Kidney epithelial cell (primary cell): ENCODE measurements around the gene EBLN1. TPM values are rescaled to one million over a fixed set of nuclear protein-coding genes. Genes with fewer than 3 reads are reported as not detected.

ENCODE experiments used
- DNase-seq: peaks from one replicate; pipeline ENCODE4 v3.0.0-alpha.2; 2010; ENCODE audit warnings: low read depth
- H3K27me3 ChIP-seq: 2 replicates; pipeline ENCODE4 v1.6.0; 2011; ENCODE audit warnings: low read length; ENCODE audit not compliant: control insufficient read depth, insufficient read depth
- H3K36me3 ChIP-seq: 2 replicates; pipeline ENCODE4 v1.5.1; 2011; ENCODE audit warnings: low read length; ENCODE audit not compliant: control insufficient read depth, insufficient read depth
- H3K4me3 ChIP-seq: 2 replicates; pipeline ENCODE4 v1.5.1; 2011; ENCODE audit warnings: low read depth, mild to moderate bottlenecking, control low read depth, low read length
- CTCF ChIP-seq: IDR thresholded peaks from 2 replicates; pipeline ENCODE4 v1.5.1; 2011; ENCODE audit warnings: mild to moderate bottlenecking, moderate library complexity, low read length, control low read depth, inconsistent platforms; ENCODE audit not compliant: insufficient read depth, poor library complexity, severe bottlenecking
- total RNA-seq: library from RNA; depleted of rRNA; stranded (reverse); fragments of >200 nt; gene quantifications from 2 replicates; pipeline ENCODE4 v1.2.3, GENCODE V29; 2015

EBLN1 gene
- total RNA-seq, 1 donor from 2014 or later: not detected

DNA sequence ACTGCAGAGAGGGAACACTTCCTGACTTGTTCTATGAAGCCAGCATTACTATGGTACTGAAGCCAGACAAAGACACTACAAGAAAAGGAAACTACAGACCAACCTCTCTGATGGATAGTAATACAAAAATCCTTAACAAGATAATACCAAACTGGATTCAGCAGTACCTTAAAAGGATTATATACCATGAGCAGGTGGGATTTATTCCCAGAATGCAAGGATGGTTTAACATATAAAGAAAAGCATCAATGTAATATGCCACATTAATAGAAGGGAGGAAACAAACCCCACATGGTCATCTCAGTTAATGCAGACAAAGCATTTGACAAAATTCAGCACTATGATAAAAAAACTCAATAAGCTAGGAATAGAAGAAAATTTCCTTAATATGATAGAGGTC, 47.2 kb downstream of the EBLN1 start:
- no peak for TF ChIP-seq CTCF
- no peaks in the 10 kb centered on the region for H3K27me3 ChIP-seq
- H3K36me3 ChIP-seq: no peaks in the 10 kb centered on the region
- no peak for DNase-seq
- no peak overlapping the region for H3K4me3 ChIP-seq

- Histone ChIP-seq H3K36me3 (no peaks in the 10 kb centered on the region), H3K27me3 (no peaks in the 10 kb centered on the region), H3K4me3 (no peak overlapping the region)
- DNase-seq: no peak
- TF ChIP-seq CTCF: no peak
Observed at GRCh38 chr10:22159979-22160378, 57.8 kb downstream of the EBLN1 start.

- Histone ChIP-seq H3K36me3 (no peaks in the 10 kb centered on the region), H3K4me3 (no peak overlapping the region), H3K27me3 (no peaks in the 10 kb centered on the region)
- DNase-seq: no peak
- no peak for TF ChIP-seq CTCF
Observed at GRCh38 chr10:22159180-22159579, 58.6 kb downstream of the EBLN1 start.

Other genes starting within 250 kb of the EBLN1 start
- 75.8 and 103 TPM in 2 replicates for gene DNAJC1, start 214.3 kb downstream of the EBLN1 start, total RNA-seq
- 48.1 and 92.4 TPM in 2 replicates for gene COMMD3, start 98.4 kb upstream of the EBLN1 start, total RNA-seq
- gene BMI1, start 103.1 kb upstream of the EBLN1 start, total RNA-seq: 54.6 and 60.5 TPM in 2 replicates
- 0.79 and 1.2 TPM in 2 replicates for gene SPAG6, start 127.5 kb upstream of the EBLN1 start, total RNA-seq